OCI-LY1 (cell line): ENCODE results near the gene CCDC160.

Experiments used
- H2AFZ ChIP-seq: fragments of 200-600 bp; sonication (generic), shearing (Covaris generic); 2 replicates; pipeline ENCODE4 v1.6.0; 2014; ENCODE audit warnings: antibody characterized with exemption, mild to moderate bottlenecking, low read length
- H3F3A ChIP-seq: fragments of 200-600 bp; sonication (generic), shearing (Covaris generic); 2 replicates; pipeline ENCODE4 v1.6.0; 2014; ENCODE audit warnings: mild to moderate bottlenecking, antibody characterized with exemption, low read length, moderate library complexity; ENCODE audit not compliant: insufficient read depth
- H3K27ac ChIP-seq: fragments of 200-600 bp; sonication (generic); 2 replicates; pipeline ENCODE4 v1.5.1; 2014; ENCODE audit warnings: low read length, mixed run types, mild to moderate bottlenecking, low read depth; ENCODE audit not compliant: poor library complexity, severe bottlenecking
- H3K27me3 ChIP-seq: fragments of 200-600 bp; sonication (generic); 2 replicates; pipeline ENCODE4 v1.6.0; 2014; ENCODE audit warnings: antibody characterized with exemption, mild to moderate bottlenecking, low read length, moderate library complexity; ENCODE audit not compliant: insufficient read depth
- H3K36me3 ChIP-seq: fragments of 200-600 bp; sonication (generic); 2 replicates; pipeline ENCODE4 v1.6.1; 2014; ENCODE audit warnings: mild to moderate bottlenecking, antibody characterized with exemption, low read length, moderate library complexity, mixed read lengths; ENCODE audit not compliant: insufficient read depth
- H3K4me1 ChIP-seq: fragments of 200-600 bp; sonication (generic); 2 replicates; pipeline ENCODE4 v1.5.1; 2014; ENCODE audit warnings: mild to moderate bottlenecking, low read length, moderate library complexity; ENCODE audit not compliant: insufficient read depth, severe bottlenecking
- H3K4me2 ChIP-seq: fragments of 200-600 bp; sonication (generic), shearing (Covaris generic); 2 replicates; pipeline ENCODE4 v1.6.1; 2014; ENCODE audit warnings: low read length
- H3K4me3 ChIP-seq: fragments of 200-600 bp; sonication (generic); 2 replicates; pipeline ENCODE4 v1.5.1; 2014; ENCODE audit warnings: low read length, low read depth, mild to moderate bottlenecking, mixed read lengths; ENCODE audit not compliant: poor library complexity, severe bottlenecking
- H3K79me2 ChIP-seq: fragments of 200-600 bp; shearing (Covaris generic); 2 replicates; pipeline ENCODE4 v1.6.1; 2016; ENCODE audit warnings: mixed run types, low read length, mixed read lengths; ENCODE audit not compliant: insufficient read depth
- H3K9ac ChIP-seq: fragments of 200-600 bp; sonication (generic), shearing (Covaris generic); 2 replicates; pipeline ENCODE4 v1.6.1; 2014; ENCODE audit warnings: mild to moderate bottlenecking, low read length, mixed read lengths
- H3K9me2 ChIP-seq: fragments of 200-600 bp; sonication (generic), shearing (Covaris generic); 2 replicates; pipeline ENCODE4 v1.6.1; 2014; ENCODE audit warnings: low read depth, mild to moderate bottlenecking, low read length, mixed read lengths
- H3K9me3 ChIP-seq: fragments of 200-600 bp; shearing (Covaris generic); 2 replicates; pipeline ENCODE4 v1.6.1; 2014; ENCODE audit warnings: low read length, mixed read lengths
- H4K20me1 ChIP-seq: fragments of 200-600 bp; sonication (generic), shearing (Covaris generic); 2 replicates; pipeline ENCODE4 v1.6.0; 2016; ENCODE audit warnings: mild to moderate bottlenecking, low read length; ENCODE audit not compliant: insufficient read depth
- CTCF ChIP-seq: fragments of 200-600 bp; sonication (generic), shearing (Covaris generic); IDR thresholded peaks from 2 replicates; pipeline ENCODE4 v1.5.1; 2017; ENCODE audit warnings: mild to moderate bottlenecking, antibody characterized with exemption, low read length, moderate library complexity, mixed read lengths
- EZH2 ChIP-seq: fragments of 200-600 bp; sonication (generic), shearing (Covaris generic); IDR thresholded peaks from 2 replicates; pipeline ENCODE4 v1.8.0; 2017; ENCODE audit warnings: borderline replicate concordance, mixed run types, mild to moderate bottlenecking, antibody characterized with exemption, low read length, moderate library complexity, mixed read lengths

Gene CCDC160

GRCh38 chrX:134202561-134202960 is 34.4 kb upstream of the CCDC160 start:
- Histone ChIP-seq H3K9ac (no peak overlapping the region), H4K20me1 (no peaks in the 10 kb centered on the region), H2AFZ (no peak overlapping the region), H3K79me2 (no peaks in the 10 kb centered on the region), H3K27me3 (no peaks in the 10 kb centered on the region), H3K9me2 (no peaks in the 10 kb centered on the region), H3K4me3 (no peak overlapping the region), H3K36me3 (no peaks in the 10 kb centered on the region), H3K27ac (no peak overlapping the region), H3K4me1 (no peaks in the 10 kb centered on the region), H3F3A (no peaks in the 10 kb centered on the region), H3K9me3 (no peaks in the 10 kb centered on the region), H3K4me2 (no peak overlapping the region)
- TF ChIP-seq CTCF, result no peak
- TF ChIP-seq EZH2, result no peak

GRCh38 chrX:134206221-134206620 is 30.8 kb upstream of the CCDC160 start:
- TF ChIP-seq EZH2 (no peak), CTCF (no peak)
- no peaks in the 10 kb centered on the region for H3K79me2 ChIP-seq
- H3K9me3 ChIP-seq, result no peaks in the 10 kb centered on the region
- H3K9ac ChIP-seq, result no peak overlapping the region
- H3K9me2 ChIP-seq, result no peaks in the 10 kb centered on the region
- H2AFZ ChIP-seq, result no peak overlapping the region
- no peaks in the 10 kb centered on the region for H4K20me1 ChIP-seq
- H3K4me1 ChIP-seq, result no peaks in the 10 kb centered on the region
- no peak overlapping the region for H3K4me3 ChIP-seq
- H3F3A ChIP-seq, result no peaks in the 10 kb centered on the region
- no peaks in the 10 kb centered on the region for H3K36me3 ChIP-seq
- H3K4me2 ChIP-seq, result no peak overlapping the region
- H3K27ac ChIP-seq, result no peak overlapping the region
- H3K27me3 ChIP-seq, result no peaks in the 10 kb centered on the region

GRCh38 chrX:134210465-134210864 is 26.5 kb upstream of the CCDC160 start:
- Histone ChIP-seq H3K4me2 (no peak overlapping the region), H3K9ac (no peak overlapping the region), H3F3A (no peaks in the 10 kb centered on the region), H3K27ac (no peak overlapping the region), H3K9me3 (no peaks in the 10 kb centered on the region), H4K20me1 (no peaks in the 10 kb centered on the region), H3K36me3 (no peaks in the 10 kb centered on the region), H3K4me1 (no peaks in the 10 kb centered on the region), H3K4me3 (no peak overlapping the region), H3K79me2 (no peaks in the 10 kb centered on the region), H2AFZ (no peak overlapping the region), H3K27me3 (no peaks in the 10 kb centered on the region), H3K9me2 (no peaks in the 10 kb centered on the region)
- no peak for TF ChIP-seq EZH2
- TF ChIP-seq CTCF, result no peak
